ENCODE results near the gene MAN2A2.

DNA sequence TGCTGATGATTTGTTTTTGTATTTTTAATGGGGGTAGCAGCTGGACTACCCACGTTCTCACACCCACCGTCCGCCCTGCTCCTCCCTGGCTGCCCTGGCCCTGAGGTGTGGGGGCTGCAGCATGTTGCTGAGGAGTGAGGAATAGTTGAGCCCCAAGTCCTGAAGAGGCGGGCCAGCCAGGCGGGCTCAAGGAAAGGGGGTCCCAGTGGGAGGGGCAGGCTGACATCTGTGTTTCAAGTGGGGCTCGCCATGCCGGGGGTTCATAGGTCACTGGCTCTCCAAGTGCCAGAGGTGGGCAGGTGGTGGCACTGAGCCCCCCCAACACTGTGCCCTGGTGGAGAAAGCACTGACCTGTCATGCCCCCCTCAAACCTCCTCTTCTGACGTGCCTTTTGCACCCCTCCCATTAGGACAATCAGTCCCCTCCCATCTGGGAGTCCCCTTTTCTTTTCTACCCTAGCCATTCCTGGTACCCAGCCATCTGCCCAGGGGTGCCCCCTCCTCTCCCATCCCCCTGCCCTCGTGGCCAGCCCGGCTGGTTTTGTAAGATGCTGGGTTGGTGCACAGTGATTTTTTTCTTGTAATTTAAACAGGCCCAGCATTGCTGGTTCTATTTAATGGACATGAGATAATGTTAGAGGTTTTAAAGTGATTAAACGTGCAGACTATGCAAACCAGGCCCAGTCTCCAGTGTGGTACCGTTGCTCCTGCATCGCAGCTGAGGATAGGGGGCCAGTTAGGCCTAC is 20.1 kb upstream of the MAN2A2 start:
- no peak for TF ChIP-seq ARNT (IDR thresholded peaks at IDR 0.05)
- TF ChIP-seq ELF4 (IDR thresholded peaks at IDR 0.05), result no peak
- no peak for TF ChIP-seq FOXK2 (IDR thresholded peaks at IDR 0.05)
- TF ChIP-seq SUZ12 (IDR thresholded peaks at IDR 0.05), result no peak
- no peak for TF ChIP-seq L3MBTL2 (conservative IDR thresholded peaks at IDR 0.05)
- TF ChIP-seq CTBP1 (IDR thresholded peaks at IDR 0.05; ENCODE audit: borderline replicate concordance), result no peak
- TF ChIP-seq BHLHE40 (IDR thresholded peaks at IDR 0.05; ENCODE audit: borderline replicate concordance), result no peak
- TF ChIP-seq ZNF384 (IDR thresholded peaks at IDR 0.05), result no peak
- TF ChIP-seq FOXM1 (IDR thresholded peaks at IDR 0.05; ENCODE audit: borderline replicate concordance), result no peak
- TF ChIP-seq, protein P1, sequence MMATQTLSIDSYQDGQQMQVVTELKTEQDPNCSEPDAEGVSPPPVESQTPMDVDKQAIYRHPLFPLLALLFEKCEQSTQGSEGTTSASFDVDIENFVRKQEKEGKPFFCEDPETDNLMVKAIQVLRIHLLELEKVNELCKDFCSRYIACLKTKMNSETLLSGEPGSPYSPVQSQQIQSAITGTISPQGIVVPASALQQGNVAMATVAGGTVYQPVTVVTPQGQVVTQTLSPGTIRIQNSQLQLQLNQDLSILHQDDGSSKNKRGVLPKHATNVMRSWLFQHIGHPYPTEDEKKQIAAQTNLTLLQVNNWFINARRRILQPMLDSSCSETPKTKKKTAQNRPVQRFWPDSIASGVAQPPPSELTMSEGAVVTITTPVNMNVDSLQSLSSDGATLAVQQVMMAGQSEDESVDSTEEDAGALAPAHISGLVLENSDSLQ (IDR thresholded peaks at IDR 0.05), result no peak
- no peak for TF ChIP-seq NFRKB (IDR thresholded peaks at IDR 0.05)
- TF ChIP-seq TARDBP (IDR thresholded peaks at IDR 0.05), result no peak

All from HEK293T (cell line).